Epithelial cell of esophagus (primary cell): Measurements from ENCODE around the gene STK16.
"Not testable (repeated sequence)": the region's sequence is repeated elsewhere in the genome, so short reads cannot be mapped to it uniquely, and the experiment has no call there.

ENCODE experiments used
- DNase-seq: peaks from one replicate; pipeline ENCODE4 v3.0.0; 2010; ENCODE audit warnings: low read depth
- H3K4me3 ChIP-seq: 2 replicates; pipeline ENCODE4 v1.5.1; 2011; ENCODE audit warnings: mild to moderate bottlenecking, low read length, control low read depth
- CTCF ChIP-seq: IDR thresholded peaks from 2 replicates; pipeline ENCODE4 v1.5.1; 2011; ENCODE audit warnings: low read depth, mild to moderate bottlenecking, low read length, control low read depth, inconsistent platforms; ENCODE audit not compliant: insufficient read depth; ENCODE audit errors: missing control alignments

The STK16 gene

GRCh38 chr2:219245148-219245898 lies at the start of gene STK16, which contains the start of gene GLB1L:
Gene STK16 (plus strand): TSS chr2:219245479. CDS start chr2:219246000, 521 bp downstream.
Gene GLB1L (minus strand): TSS chr2:219245444. CDS start chr2:219243573, 1,871 bp downstream.
- DNase-seq, result peak; percentile 90
- peak within 1 kb of the TSS; percentile 62 for H3K4me3 ChIP-seq

GRCh38 chr2:219197388-219197787 lies 47.9 kb upstream of the STK16 start:
- H3K4me3 ChIP-seq, result no peak overlapping the region
- no peak for TF ChIP-seq CTCF
- DNase-seq, result no peak

More at GRCh38 chr2:219245148-219245898, at the start of gene STK16, which contains the start of gene GLB1L:
- no peak for TF ChIP-seq CTCF

GRCh38 chr2:219198974-219199373 lies 46.3 kb upstream of the STK16 start:
- no peak for DNase-seq
- no peak overlapping the region for H3K4me3 ChIP-seq
- no peak for TF ChIP-seq CTCF

GRCh38 chr2:219199470-219200211 lies 45.6 kb upstream of the STK16 start:
- H3K4me3 ChIP-seq, result no peak overlapping the region
- DNase-seq, result no peak

GRCh38 chr2:219200502-219201326 lies 44.6 kb upstream of the STK16 start:
- not testable (repeated sequence) for H3K4me3 ChIP-seq, DNase-seq

More at GRCh38 chr2:219199470-219200211, 45.6 kb upstream of the STK16 start:
- no peak for TF ChIP-seq CTCF

- not testable (repeated sequence) for H3K4me3 ChIP-seq, DNase-seq
These were observed 43.9 kb upstream of the STK16 start for GRCh38 chr2:219201331-219201730.

- H3K4me3 ChIP-seq, result no peak overlapping the region
- DNase-seq, result no peak
These were observed 40.7 kb upstream of the STK16 start for GRCh38 chr2:219204425-219205164.

More at GRCh38 chr2:219204425-219205164, 40.7 kb upstream of the STK16 start:
- TF ChIP-seq CTCF, result no peak
